Measurements from ENCODE around the gene VCX2.

VCX2 gene

DNA sequence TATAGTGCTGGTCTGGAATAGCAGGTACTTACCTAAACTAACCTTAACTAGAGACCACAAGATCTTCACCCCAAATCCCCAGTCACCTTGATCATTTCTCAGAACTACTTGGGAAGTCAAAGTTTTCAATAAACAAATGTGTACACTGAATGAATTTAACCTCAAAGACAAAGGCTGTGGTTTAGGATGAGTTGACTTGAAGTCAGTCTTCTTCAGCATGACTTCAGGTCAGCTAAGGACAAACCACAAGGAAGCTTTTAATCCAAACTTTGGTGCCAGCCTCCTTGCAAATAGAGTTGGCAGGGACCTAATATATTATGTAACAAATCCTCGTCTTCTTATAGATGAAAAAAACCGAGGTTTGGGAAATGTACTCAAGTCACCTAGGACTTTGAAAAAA, 21.2 kb upstream of the VCX2 start:
- H3K4me1 ChIP-seq (ENCODE audit: control insufficient read depth in 1 of 2, insufficient read depth in 1 of 2, low read depth in 1 of 2, low read length in 1 of 2), result no peaks in the 10 kb centered on the region
- H3K27ac ChIP-seq, result no peak overlapping the region
- no peaks in the 10 kb centered on the region for H3K36me3 ChIP-seq
- no peaks in the 10 kb centered on the region for H3K9me3 ChIP-seq
- no peak overlapping the region for H3K4me3 ChIP-seq (ENCODE audit: low read depth in 1 of 2, low read length in 1 of 2)
- H3K27me3 ChIP-seq, result no peaks in the 10 kb centered on the region
- TF ChIP-seq, protein P1, sequence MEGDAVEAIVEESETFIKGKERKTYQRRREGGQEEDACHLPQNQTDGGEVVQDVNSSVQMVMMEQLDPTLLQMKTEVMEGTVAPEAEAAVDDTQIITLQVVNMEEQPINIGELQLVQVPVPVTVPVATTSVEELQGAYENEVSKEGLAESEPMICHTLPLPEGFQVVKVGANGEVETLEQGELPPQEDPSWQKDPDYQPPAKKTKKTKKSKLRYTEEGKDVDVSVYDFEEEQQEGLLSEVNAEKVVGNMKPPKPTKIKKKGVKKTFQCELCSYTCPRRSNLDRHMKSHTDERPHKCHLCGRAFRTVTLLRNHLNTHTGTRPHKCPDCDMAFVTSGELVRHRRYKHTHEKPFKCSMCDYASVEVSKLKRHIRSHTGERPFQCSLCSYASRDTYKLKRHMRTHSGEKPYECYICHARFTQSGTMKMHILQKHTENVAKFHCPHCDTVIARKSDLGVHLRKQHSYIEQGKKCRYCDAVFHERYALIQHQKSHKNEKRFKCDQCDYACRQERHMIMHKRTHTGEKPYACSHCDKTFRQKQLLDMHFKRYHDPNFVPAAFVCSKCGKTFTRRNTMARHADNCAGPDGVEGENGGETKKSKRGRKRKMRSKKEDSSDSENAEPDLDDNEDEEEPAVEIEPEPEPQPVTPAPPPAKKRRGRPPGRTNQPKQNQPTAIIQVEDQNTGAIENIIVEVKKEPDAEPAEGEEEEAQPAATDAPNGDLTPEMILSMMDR (IDR thresholded peaks at IDR 0.05), result no peak

DNA sequence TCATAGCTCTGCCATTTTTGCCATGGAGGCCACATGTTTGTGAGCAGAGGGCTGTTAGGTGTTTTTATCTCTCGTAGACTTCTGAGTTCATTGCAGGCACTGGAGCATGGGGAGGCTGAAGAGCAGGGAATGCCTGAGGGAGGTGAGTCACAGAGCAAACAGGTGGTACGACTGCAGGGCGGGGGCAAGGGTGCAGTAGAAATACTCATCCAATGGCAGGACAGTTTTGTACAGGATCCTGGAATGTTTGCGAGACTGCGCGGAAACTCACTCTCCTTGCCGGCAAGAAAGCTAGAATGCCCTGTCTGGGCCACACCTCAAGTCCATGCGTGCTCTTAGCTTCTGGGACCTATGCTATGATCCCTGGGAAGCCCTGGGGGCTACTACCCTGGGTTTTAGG, 20.0 kb upstream of the VCX2 start:
- no peak overlapping the region for H3K27ac ChIP-seq
- no peaks in the 10 kb centered on the region for H3K27me3 ChIP-seq
- H3K36me3 ChIP-seq, result no peaks in the 10 kb centered on the region
- TF ChIP-seq, protein P1 (IDR thresholded peaks at IDR 0.05), result no peak
- no peaks in the 10 kb centered on the region for H3K4me1 ChIP-seq (ENCODE audit: control insufficient read depth in 1 of 2, insufficient read depth in 1 of 2, low read depth in 1 of 2, low read length in 1 of 2)
- no peaks in the 10 kb centered on the region for H3K9me3 ChIP-seq
- H3K4me3 ChIP-seq (ENCODE audit: low read depth in 1 of 2, low read length in 1 of 2), result no peak overlapping the region

DNA sequence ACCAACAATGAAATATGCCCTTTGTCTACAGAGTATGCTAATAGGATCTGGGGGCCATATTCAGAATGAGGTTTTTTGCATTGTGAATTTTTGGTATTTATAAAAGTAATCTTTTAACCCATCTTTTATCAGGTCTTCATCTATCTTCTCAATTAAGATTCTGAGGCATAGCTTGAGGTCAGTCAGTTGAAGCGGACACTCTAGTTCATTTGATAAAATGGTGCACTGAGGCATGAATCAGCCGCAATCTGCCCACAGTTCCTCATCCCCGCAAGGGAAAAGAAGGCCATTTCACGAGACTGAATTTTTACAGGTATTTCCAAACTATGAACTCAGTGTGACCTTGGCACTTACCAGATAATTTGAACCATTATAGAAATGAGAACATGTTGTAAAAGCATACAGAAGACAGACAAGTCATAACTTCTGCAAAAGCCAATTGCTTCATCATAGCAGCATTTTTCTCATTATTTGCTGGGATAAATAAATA, 19.3 kb upstream of the VCX2 start:
- H3K36me3 ChIP-seq, result no peaks in the 10 kb centered on the region
- no peak overlapping the region for H3K27ac ChIP-seq
- H3K4me3 ChIP-seq (ENCODE audit: low read depth in 1 of 2, low read length in 1 of 2), result no peak overlapping the region
- H3K27me3 ChIP-seq, result no peaks in the 10 kb centered on the region
- TF ChIP-seq, protein P1 (IDR thresholded peaks at IDR 0.05), result no peak
- no peaks in the 10 kb centered on the region for H3K4me1 ChIP-seq (ENCODE audit: control insufficient read depth in 1 of 2, insufficient read depth in 1 of 2, low read depth in 1 of 2, low read length in 1 of 2)
- no peaks in the 10 kb centered on the region for H3K9me3 ChIP-seq

DNA sequence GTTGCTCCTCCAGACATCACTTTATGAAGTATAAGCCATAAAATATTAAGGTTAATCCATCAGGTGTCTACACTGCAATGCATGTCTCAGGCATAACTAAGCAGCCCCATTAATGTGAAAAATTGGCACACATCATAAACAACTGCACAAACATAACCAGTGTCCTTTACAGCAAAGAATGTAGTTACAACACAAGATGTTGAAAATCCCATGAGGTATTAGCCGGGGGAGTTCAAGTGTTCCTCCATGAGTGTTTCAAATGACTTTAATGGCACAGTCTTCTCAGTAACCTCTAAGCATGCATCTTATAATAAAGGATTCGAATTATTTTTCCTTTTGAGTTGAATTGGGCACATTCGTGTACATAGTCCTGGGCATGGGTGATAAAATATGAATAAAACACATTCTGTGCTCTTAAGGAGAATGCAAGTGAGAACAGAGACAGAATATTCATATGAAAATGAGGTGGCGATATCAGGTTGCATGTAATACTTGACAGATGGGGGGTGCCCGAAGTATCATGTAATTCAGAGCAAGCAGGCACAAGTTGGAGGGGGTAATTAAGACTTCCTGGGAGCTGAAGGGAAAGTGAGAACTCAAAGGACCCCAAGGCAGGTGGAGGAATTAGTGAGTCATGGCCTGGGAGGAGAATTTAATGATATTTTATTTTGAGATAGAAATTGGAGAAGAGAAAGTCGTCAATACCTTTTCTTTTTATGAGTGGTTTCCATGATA, 18.2 kb upstream of the VCX2 start:
- Histone ChIP-seq H3K27me3 (no peaks in the 10 kb centered on the region), H3K4me1 (ENCODE audit: control insufficient read depth in 1 of 2, insufficient read depth in 1 of 2, low read depth in 1 of 2, low read length in 1 of 2) (no peaks in the 10 kb centered on the region), H3K9me3 (no peaks in the 10 kb centered on the region), H3K4me3 (ENCODE audit: low read depth in 1 of 2, low read length in 1 of 2) (no peak overlapping the region), H3K27ac (no peak overlapping the region), H3K36me3 (no peaks in the 10 kb centered on the region)
- TF ChIP-seq, protein P1 (IDR thresholded peaks at IDR 0.05), result no peak

DNA sequence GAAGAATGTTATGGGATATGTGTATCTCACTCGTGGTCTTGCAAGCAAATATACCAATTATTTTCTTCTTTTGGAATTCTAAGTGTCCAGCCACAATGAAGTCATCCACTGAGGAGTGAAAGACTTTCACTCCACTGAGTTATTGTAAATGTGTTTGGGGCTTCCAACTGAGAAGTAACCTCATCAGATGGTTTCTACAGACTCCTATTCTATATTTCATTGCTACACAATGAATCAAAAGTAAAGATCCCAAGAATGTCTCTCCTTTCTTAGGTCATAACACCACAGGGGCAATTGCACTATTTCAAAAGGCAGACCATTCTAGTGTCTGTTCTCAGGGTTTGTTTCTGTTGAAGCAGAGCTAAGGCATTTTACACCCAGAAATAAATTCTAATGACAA, 12.3 kb upstream of the VCX2 start:
- H3K9me3 ChIP-seq, result no peaks in the 10 kb centered on the region
- H3K4me3 ChIP-seq (ENCODE audit: low read depth in 1 of 2, low read length in 1 of 2), result no peak overlapping the region
- TF ChIP-seq, protein P1 (IDR thresholded peaks at IDR 0.05), result no peak
- H3K4me1 ChIP-seq (ENCODE audit: control insufficient read depth in 1 of 2, insufficient read depth in 1 of 2, low read depth in 1 of 2, low read length in 1 of 2), result no peaks in the 10 kb centered on the region
- no peaks in the 10 kb centered on the region for H3K36me3 ChIP-seq
- H3K27ac ChIP-seq, result no peak overlapping the region
- H3K27me3 ChIP-seq, result no peaks in the 10 kb centered on the region
